Omental fat pad (tissue), 4 donors: ENCODE data around the gene MRPS9. TPM values are rescaled to one million over a fixed set of nuclear protein-coding genes. Genes with fewer than 3 reads are reported as not detected.

ENCODE experiments used
- ATAC-seq: fragments of 150-250 bp; one replicate; pipeline ENCODE4 v1.9.1; 2016; ENCODE audit warnings: mild to moderate bottlenecking, moderate library complexity; ENCODE audit not compliant: low FRiP score
- DNase-seq: peaks from one replicate; pipeline ENCODE4 v3.0.0-alpha.2; 2019; ENCODE audit warnings: low spot score
- CTCF ChIP-seq, 3 donors: fragments of 450-650 bp; IDR thresholded peaks; one replicate each; pipeline ENCODE4 v1.5.1; 2016 to 2017; ENCODE audit warnings: antibody characterized with exemption in 3 of 3, mild to moderate bottlenecking in 3 of 3, moderate library complexity in 2 of 3
- total RNA-seq, 4 donors: library from RNA; depleted of rRNA; stranded (reverse); fragments of >200 nt; gene quantifications; one replicate each; pipeline ENCODE4 v1.1.0, GENCODE V29; 2016

The MRPS9 gene
- total RNA-seq, 4 donors from 2014 or later, result 10.4 to 13.7 (median 12.7) TPM

- no peak for TF ChIP-seq CTCF (IDR thresholded peaks at IDR 0.05)
- DNase-seq (no peak), ATAC-seq (no peak)
Observed at GRCh38 chr2:105126336-105126735, 88.5 kb downstream of the MRPS9 start.

DNA sequence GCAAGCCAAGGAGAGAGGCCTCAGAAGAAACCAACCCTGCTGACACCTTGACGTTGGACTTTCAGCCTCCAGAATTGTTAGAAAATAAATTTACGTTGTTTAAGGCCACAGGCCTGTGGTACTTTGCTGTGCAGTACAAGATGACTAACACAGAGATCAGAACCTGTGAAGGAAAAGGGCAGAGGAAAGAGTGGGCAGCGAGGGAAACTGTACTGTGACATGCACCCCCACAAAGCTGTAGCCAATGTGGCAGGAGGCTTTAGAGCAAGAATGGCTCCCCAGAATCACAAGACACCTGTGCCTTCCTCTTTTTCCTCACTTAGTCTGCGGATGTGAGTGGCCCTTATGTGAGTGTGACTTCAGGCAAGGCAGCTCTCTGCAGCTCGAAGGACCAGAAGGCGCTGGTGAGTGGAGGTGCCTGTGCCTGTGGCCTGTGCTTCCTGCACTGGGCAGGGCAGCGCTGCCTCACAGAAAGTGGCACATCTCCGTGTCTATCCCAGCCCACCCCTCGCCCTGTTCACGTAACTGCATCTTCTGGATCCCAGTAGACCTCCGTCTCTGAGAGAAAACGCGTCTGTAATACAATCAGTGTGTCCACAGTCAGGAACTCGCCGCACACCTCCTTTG is 89.5 kb downstream of the MRPS9 start:
- no peak for TF ChIP-seq CTCF (IDR thresholded peaks at IDR 0.05)
- DNase-seq (no peak), ATAC-seq (no peak)

- DNase-seq (no peak), ATAC-seq (no peak)
- no peak for TF ChIP-seq CTCF (IDR thresholded peaks at IDR 0.05)
Observed at GRCh38 chr2:105129722-105130232, 91.9 kb downstream of the MRPS9 start.

GRCh38 chr2:105130546-105130945 is 92.7 kb downstream of the MRPS9 start:
- ATAC-seq, result no peak
- DNase-seq, result no peak
- TF ChIP-seq CTCF (IDR thresholded peaks at IDR 0.05), result no peak

DNA sequence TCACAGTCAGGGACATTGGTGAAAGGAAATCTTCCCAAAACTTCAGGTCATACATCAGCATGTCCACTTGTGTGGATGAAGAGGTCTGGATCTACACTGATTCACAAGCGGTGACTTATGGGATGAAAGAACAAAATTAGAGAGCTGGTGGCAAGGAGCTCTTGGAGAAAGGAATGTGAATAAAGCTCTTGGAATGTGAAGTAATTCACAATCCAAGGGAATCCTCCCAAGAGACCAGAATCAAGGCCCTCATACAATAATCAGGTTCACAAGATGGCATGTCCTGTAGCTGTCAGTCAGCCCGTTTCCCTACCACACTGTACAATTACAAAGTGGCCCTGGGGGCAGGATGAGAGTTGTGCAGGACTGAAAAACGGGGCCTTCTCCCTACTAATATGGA is 96.2 kb downstream of the MRPS9 start:
- TF ChIP-seq CTCF (IDR thresholded peaks at IDR 0.05), result no peak
- ATAC-seq (no peak), DNase-seq (no peak)

GRCh38 chr2:105135436-105135835 is 97.6 kb downstream of the MRPS9 start:
- DNase-seq (no peak), ATAC-seq (no peak)
- no peak for TF ChIP-seq CTCF (IDR thresholded peaks at IDR 0.05)

DNA sequence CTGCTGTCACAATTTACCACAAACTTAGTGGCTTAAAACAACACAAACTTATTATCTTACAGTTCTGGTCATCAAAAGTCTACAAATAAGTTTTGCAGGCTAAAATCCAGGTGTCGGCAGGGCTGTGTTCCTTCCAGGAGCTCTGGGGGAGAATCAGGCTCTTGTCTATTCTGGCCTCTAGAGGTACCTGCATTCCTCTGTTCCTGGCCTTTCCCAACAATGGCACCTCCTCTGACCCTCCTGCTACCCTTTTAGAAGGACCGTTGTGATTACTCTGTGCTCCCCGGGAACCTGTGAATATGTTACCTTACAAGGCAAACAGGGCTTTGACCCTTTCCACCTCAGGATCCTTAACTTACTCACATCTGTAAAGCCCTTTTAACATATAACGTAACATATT is 98.5 kb downstream of the MRPS9 start:
- no peak for TF ChIP-seq CTCF (IDR thresholded peaks at IDR 0.05)
- DNase-seq (no peak), ATAC-seq (no peak)
